HTERT RPE-1 (cell line): Measurements from ENCODE around the gene PRDM13.
"Not testable (repeated sequence)": the region's sequence is repeated elsewhere in the genome, so short reads cannot be mapped to it uniquely, and the experiment has no call there.

ENCODE experiments used
- in situ Hi-C: fragments of 300-500 bp; cut with MboI; formaldehyde crosslinking; loops from 4 replicates; pipeline ENCODE4 v1.14.3; 2020; ENCODE audit warnings: low sequenced_read_pairs

PRDM13 gene

DNA sequence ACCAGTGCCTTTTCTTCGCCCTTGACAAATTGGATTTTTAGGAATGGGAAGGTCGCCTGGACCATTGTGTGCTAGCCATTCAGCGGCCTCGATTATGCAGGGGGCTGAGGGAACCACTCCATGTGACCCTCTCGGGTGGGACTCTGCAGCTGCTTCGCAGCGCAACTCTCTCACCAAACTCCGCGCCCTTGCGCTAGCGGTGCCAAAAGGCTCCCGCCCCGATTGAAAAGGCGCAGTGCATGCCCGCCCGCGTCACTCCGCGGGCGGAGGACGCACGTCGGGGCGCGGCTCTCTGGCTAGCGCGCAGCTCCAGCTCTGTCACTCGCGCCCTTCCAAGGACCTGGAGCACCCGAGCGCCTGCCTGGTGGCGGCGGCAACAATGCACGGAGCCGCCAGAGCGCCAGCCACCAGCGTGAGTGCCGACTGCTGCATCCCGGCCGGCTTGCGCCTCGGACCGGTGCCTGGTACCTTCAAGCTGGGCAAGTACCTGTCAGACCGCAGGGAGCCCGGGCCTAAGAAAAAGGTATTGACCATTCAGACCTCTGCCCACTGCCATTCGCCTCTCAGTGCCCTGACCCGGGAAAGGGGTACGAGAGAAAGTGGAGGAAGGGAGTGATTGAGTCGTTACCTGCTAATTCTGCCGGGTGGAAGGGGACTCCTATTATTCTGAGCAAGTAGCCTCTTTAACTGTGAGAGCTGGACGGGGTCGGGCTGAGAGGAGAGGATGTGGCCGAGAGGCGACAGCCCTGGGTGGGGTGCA is at the start of gene PRDM13:
TSS of gene PRDM13 (plus strand) at position 178 of the 760 bp plus-strand sequence. CDS start at position 380, 202 bp downstream.
- in situ Hi-C loops, result no loop called here

DNA sequence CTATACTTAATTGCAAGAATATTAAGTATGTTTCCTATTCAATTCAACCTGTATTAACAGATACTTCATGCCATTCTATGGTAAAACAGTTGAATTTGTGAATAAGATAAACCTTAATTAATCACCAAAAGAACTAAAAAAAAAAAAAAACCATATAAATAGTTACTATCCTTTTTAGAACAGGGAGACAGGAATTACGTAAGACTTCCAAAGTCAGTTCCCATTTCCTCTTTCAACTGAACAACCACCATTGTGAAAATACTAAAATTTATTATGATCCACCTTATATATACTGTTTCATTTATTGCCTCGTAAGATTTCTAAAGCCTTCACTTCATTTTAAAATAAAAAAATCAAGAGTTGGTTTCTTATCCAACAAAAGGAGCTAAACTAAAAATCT is 47.6 kb upstream of the PRDM13 start:
- in situ Hi-C loops, result no loop called here

GRCh38 chr6:99560668-99561067 is 46.0 kb upstream of the PRDM13 start:
- in situ Hi-C loops, result no loop called here

DNA sequence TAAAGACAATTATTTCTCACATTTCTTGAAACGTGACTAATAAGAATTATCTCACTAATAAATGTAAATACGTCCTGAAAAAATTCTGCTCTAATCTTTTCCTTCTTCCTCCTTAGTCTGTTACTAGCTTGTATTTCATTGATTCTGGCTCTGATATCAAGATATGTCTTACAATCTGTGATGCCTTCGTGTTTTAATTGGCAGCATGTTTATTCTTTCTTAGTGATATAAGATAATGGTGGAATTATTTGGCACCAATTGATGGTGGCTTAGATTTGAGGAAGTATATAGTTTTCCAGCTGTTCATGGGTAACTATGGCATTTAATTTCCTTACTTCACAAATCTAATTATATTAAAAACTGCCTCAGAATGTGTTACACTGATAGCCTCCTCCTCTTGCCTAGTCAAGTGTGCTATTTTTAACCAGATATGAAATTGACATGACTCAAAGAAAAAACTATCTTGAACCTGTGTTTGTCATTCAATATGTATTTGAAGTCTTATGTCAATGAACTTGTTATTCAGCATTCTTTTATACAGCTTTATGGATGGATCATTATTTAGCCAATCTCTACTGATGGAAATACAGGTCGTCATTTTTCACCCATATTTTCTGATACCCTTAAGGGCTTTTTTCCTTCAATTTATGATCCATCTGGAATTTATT is 43.4 kb upstream of the PRDM13 start:
- in situ Hi-C loops, result no loop called here

GRCh38 chr6:99568103-99568933 is 38.3 kb upstream of the PRDM13 start, which contains the start of gene CCNC:
CCNC (minus strand) TSS chr6:99568660; CDS start chr6:99568527, 133 bp downstream.
- in situ Hi-C loops, result no loop called here

- in situ Hi-C loops, result no loop called here
These were observed 32.5 kb upstream of the PRDM13 start for GRCh38 chr6:99573980-99574617.

DNA sequence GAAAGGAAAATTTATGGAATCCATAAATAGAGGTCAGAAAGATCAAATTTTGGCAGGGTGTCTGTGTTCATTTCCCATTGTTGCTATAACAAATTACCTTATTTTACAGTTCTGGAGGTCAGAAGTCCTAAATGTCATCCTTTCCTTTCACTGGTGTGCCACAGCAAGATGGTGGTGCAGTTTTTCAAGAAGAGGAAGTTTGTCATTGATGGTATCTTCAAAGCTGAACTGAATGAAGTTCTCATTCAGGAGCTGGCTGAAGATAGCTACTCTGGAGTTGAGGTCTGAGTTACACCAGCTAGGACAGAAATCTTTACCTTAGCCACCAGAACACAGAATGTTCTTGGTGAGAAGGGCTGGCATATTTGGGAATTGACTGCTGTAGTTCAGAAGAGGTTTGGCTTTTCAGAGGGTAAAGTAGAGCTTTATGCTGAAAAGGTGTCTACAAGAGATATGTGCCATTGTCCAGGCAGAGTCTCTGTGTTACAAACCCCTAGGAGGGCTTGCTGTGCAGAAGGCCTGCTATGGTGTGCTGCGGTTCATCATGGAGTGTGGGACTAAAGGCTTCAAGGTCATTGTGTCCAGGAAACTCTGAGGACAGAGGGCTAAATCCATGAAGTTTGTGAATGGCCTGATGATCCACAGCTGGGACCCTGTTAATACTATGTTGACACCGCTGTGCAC is 30.9 kb upstream of the PRDM13 start:
- in situ Hi-C loops, result no loop called here

DNA sequence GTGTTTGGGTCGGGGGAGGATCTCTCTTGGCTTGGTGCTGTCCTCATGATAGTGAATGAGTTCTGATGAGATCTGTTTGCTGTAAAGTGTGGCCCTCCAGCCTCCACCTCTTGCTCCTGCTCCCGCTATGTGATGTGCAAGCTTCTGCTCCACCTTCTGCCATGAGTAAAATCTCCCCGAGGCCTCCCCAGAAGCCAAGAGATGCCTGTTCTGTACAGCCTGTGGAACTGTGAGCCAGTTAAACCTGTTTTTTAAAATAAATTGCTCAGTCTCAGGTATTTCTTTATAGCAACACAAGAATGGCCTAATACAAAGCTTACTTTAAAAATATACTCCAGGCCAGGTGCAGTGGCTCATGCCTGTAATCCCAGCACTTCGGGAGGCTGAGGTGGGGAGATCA is 26.9 kb upstream of the PRDM13 start:
- in situ Hi-C loops, result no loop called here

DNA sequence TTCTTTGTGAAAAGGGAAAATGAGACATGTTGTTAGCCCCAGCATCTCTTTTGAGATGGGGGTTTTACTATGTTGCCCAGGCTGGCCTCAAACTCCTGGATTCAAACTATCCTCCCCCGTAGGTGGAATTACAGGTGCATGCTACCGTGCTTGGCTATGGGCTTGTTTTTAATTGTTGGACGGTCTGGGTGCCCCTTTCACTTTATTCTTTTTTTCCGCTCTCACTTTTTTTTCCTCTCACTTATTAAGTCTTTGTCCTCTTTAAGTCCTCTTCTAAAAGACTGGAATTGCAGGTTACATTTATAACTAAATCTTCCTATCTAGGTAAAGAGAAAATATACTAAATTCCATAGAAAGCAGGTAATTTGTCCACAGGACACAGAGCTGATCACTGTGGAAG is 18.8 kb upstream of the PRDM13 start:
- in situ Hi-C loops, result no loop called here

- in situ Hi-C loops, result no loop called here
These were observed 17.9 kb upstream of the PRDM13 start for GRCh38 chr6:99588618-99589289.

DNA sequence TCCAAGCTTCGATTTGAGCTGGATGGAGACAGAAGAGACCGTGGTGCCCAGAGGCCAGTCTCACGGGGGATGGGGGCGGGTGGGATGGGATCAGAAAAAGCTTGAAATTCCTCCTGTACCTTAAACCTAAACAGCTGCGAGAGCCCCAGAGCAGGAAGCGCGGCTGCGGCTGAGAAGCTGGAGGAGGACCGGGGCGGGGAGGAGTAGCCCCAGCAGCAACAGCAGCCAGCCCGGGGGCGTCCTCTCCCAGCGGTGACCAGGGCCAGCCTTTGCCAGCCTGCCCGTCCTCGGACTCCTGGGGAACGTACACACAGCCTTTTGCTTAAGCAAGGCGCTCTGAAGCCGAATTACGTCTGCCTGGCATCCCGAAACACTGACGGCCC is 17.4 kb upstream of the PRDM13 start:
- in situ Hi-C loops, result no loop called here

DNA sequence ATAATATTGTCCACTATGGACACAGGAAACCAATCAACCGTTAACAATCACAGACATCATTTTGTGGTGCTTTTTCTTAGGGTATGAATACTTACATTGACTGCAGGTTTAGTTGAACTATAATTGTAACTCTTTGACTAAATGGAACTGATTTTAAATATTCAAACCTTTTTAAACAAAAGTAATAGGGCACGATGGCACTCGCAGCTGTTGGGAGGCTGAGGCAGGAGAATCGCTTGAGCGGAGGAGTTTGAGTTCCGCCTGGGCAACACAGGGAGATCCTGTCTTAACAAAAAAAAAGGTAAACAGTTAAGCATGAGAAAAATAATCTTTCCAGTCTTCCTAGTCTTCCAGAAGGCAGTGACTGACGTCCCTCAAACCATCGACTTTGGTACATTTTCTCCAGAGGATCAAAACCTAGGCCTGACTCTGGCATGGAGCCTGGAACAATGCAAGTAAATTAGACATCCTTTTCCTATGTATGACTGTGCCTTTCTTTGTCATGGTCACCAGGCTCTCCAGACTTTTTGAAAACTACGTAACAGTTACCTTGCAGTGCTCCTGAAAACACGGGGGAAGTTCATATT is 16.6 kb upstream of the PRDM13 start:
- in situ Hi-C loops, result no loop called here

DNA sequence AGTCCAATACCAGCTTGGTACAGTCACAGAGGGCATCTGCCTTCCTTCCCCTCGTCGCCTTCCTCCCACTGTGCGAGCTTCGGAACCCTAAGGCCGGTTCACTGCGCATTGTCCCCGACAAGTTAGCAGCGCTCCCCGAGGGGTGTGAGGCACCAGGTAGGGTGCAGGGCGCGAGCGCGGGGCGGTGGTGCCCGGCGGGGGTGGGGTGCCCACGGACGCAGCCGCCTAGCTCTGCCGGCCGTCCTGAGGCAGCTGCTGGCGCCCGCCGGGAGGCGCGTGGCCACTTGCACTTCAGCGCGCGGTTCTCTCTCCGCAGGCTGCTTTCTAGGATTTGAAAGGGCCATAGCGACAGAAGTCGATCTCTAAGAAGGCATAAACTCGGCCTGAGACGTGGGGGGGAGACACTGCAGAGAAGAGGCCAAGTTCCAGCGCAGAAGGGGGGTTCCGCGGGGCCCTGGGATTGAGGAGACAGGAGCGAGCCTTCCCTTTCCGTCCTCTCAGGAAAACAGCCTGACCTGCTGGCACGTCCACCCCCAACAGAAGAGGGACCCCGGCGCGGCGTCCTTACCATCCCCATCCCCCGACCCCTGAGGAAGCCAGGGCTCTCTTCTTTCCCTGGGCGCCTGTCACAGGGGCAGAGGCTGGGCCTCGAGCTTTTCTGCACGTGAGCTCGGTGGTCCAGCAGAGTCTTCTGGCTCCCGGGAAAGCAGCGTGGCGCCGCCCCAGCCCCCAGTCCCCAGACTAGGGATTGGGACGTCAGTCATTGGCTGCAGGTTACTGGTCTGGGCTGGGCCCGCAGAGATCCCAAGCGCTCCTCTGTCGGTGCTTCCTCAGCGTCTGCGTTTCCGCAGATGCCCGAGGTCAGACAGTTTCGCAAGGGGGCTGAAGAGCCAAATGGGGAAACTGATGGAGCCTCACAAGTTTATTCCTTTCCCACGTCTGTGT is 15.6 kb upstream of the PRDM13 start:
- in situ Hi-C loops, result no loop called here

DNA sequence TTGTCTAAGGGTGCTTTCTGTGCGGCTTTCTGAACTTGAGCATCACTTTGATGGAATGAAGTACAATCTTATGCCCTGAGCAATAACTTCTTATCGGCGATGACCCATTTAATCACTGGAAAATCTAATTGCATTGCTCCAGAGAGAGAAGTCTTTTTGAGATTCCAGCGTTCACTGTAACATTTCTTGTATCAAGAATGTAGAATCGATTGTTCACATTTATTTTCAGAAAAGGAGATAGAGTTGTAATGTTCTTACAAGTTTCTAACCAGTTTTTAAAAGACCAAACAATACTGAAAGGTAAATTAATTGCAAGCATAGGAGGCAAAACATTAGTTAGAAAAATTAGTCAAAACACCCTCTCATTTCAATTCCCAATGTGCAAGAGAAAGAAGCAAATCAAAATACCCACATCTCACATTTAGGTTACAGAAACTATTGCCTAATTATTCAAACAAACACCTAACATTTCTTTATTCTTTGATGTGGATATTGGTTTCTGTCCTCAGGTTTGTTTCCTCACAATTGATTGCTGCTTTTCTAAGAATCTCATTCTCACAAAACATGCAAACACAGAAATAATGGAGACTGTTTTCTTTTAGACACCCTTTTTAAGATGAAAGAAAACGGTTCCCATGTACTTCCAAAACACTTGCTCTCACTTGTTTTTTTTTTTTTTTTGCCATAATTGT is 14.8 kb upstream of the PRDM13 start:
- in situ Hi-C loops, result no loop called here

- in situ Hi-C loops, result no loop called here
These were observed 13.7 kb upstream of the PRDM13 start for GRCh38 chr6:99592900-99593299.

DNA sequence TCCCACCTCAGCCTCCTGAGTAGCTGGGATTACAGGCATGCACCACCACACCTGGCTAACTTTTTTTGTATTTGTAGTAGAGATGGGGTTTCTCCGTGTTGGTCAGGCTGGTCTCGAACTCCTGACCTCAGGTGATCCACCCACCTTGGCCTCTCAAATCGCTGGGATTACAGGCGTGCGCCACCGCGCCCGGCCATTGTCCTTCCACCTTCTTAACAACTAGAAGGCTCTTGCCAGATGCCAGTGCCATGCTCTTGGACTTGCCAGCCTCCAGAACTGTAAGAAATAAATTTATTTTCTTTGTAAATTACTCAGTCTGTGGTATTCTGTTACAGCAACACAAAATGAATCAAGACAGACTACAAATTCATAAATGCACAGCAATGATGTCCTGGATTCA is 11.9 kb upstream of the PRDM13 start:
- in situ Hi-C loops, result not testable (repeated sequence)

DNA sequence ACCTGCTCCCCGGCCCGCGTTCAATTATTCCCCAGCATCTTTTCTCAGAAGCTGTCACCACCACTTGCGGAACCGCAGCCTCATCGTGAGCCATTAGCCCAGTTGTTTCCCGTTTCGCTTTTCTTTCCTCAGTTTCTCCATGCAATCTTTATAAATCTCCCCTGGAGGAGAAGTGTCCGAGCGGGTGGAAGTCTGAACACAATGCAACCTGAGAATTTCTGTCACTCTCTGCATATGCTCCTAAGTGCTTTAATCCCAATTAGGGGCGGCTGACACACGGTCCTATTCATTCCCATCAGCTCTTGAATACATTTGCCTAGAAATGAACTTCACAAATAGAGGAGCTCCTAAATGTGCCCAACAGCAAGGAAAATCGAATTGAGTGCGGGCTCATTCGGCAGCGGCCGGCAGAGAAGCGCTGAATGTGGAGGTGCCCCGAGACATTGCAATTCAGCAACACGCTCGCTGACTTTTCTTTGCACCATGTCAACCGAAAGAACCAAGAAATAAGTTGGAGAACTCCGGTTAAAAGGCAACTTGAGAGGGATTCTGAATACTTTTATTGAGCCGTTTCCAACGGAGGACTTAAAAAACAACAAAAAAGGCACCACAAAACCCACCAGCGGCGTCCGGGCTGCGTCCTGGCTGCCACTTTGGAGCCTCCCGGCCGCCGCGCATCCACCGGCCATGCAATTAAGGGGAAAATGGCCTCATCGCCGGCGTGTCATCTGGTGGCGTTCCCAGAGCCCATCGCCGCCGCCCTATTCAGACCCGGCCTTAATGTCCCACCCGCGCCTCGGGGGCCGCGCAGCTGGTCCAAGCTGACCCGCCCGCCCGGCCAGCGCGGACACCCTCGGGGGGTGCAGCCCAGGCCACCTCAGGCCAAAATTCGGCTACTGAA is 3.9 kb upstream of the PRDM13 start:
- in situ Hi-C loops, result no loop called here
